Measurements from ENCODE around the gene NPRL2.

Gene NPRL2

GRCh38 chr3:50304601-50305000, 46.0 kb downstream of the NPRL2 start:
- DNase-seq (ENCODE audit: low spot score): no peak

- DNase-seq (ENCODE audit: low spot score): no peak
Measured at GRCh38 chr3:50303013-50303815, 47.4 kb downstream of the NPRL2 start, which contains the start of gene HYAL1. Gene HYAL1 (minus strand): TSS chr3:50303574. CDS start chr3:50302956, 618 bp downstream.

GRCh38 chr3:50302095-50303012, 48.2 kb downstream of the NPRL2 start:
- DNase-seq (ENCODE audit: low spot score): no peak

- DNase-seq (ENCODE audit: low spot score): no peak
Measured at GRCh38 chr3:50300681-50301254, 49.8 kb downstream of the NPRL2 start.

- peak; percentile 92 for DNase-seq (ENCODE audit: low spot score)
Measured at GRCh38 chr3:50299929-50300680, 50.5 kb downstream of the NPRL2 start.

- no peak for DNase-seq (ENCODE audit: low spot score)
Measured at GRCh38 chr3:50299638-50299928, 51.0 kb downstream of the NPRL2 start.

GRCh38 chr3:50298836-50299637, 51.5 kb downstream of the NPRL2 start, which contains the start of the genes HYAL3 and NAA80:
Gene HYAL3 (minus strand): TSS chr3:50299405. CDS start chr3:50295602, 3,803 bp downstream.
Gene NAA80 (minus strand): TSS chr3:50299405. CDS start chr3:50297463, 1,942 bp downstream.
- DNase-seq (ENCODE audit: low spot score): peak; percentile 100

GRCh38 chr3:50297896-50298725, 52.5 kb downstream of the NPRL2 start:
- no peak for DNase-seq (ENCODE audit: low spot score)

- DNase-seq (ENCODE audit: low spot score): no peak
Measured at GRCh38 chr3:50297384-50297775, 53.2 kb downstream of the NPRL2 start.

All from globus pallidus (tissue), 1 donor.